Ovary (tissue), 9 donors: Measurements from ENCODE around the gene CCL22. TPM values are rescaled to one million over a fixed set of nuclear protein-coding genes. Genes with fewer than 3 reads are reported as not detected.

Source experiments
- DNase-seq, 5 donors: peaks; one replicate each; pipeline ENCODE4 v3.0.0-alpha.2; 2019 to 2020
- H3K27ac ChIP-seq, 2 donors: fragments of 200-600 bp; one replicate each; pipeline versions ENCODE4 v1.5.1 to v1.8.0; 2019 to 2022
- H3K27me3 ChIP-seq: fragments of 200-600 bp; one replicate; pipeline ENCODE4 v1.8.0; 2022
- H3K36me3 ChIP-seq: fragments of 200-600 bp; sonication (generic); one replicate; pipeline ENCODE4 v1.5.1; 2019
- H3K4me1 ChIP-seq: one replicate; pipeline ENCODE4 v1.8.1; 2013; ENCODE audit warnings: mild to moderate bottlenecking, moderate library complexity; ENCODE audit not compliant: insufficient read depth
- H3K4me3 ChIP-seq: fragments of 200-600 bp; sonication (generic); one replicate; pipeline ENCODE4 v1.5.1; 2017
- H3K9me3 ChIP-seq, 2 donors: fragments of 200-600 bp in 1 of 2; sonication (generic) in 1 of 2; one replicate each; pipeline versions ENCODE4 v1.5.1 to v1.8.1; 2013 to 2019; ENCODE audit warnings: mild to moderate bottlenecking in 1 of 2, moderate library complexity in 1 of 2
- EP300 ChIP-seq: sonication (generic); formaldehyde crosslinking; IDR thresholded peaks from one replicate; pipeline ENCODE4 v1.6.1; 2017; ENCODE audit warnings: antibody characterized with exemption
- POLR2A ChIP-seq: fragments of 450-650 bp; IDR thresholded peaks from one replicate; pipeline ENCODE4 v1.6.1; 2017; ENCODE audit warnings: antibody characterized with exemption, mild to moderate bottlenecking, moderate library complexity
- WGBS, 3 donors: extraction: QIAGEN DNeasy Blood & Tissue Kit in 1 of 3; methylation state at CpG; one replicate each; pipeline versions ENCODE4 v1.1.5 to v1.1.7; 2013 to 2017; 5-methylcytosine and 5-hydroxymethylcytosine counted together
- intact Hi-C, 4 donors: fragments of 100-400 bp; cut with DNase I; formaldehyde crosslinking; loops; one replicate each; pipeline versions ENCODE4 v1.11.0 to v1.15.1; 2022 to 2023
- polyA plus RNA-seq, 2 donors: library from polyadenylated mRNA; stranded (reverse); fragments of 200-250 nt in 1 of 2; fragments of 350-450 nt in 1 of 2; fragmentation: Illumina TruSeq in 1 of 2; extraction: RNeasy Lipid Tissue Mini Kit (QIAGEN cat#74804) in 1 of 2; gene quantifications; one replicate each; pipeline ENCODE4 v1.2.3, GENCODE V29; 2013 to 2014
- total RNA-seq, 7 donors: library from RNA; depleted of rRNA in 2 of 7; stranded (reverse); fragments of >200 nt in 2 of 7; fragmentation: NEBNext Ultra II Directional in 3 of 7; extraction: Animal tissue kit (Norgen Biotek cat#: 25700) in 3 of 7; gene quantifications; one replicate each; pipeline versions ENCODE4 v1.1.0 to v1.2.4, GENCODE V29; 2016 to 2023
- TF ChIP-seq, protein P1 (sequence below), 3 donors: fragments of 450-650 bp in 2 of 3; fragments of 200-600 bp in 1 of 3; IDR thresholded peaks; one replicate each; pipeline versions ENCODE4 v1.5.1 to v1.8.0; 2016 to 2022; ENCODE audit warnings: antibody characterized with exemption in 3 of 3, mild to moderate bottlenecking in 1 of 3
- donor health status: DM: no; HTN: no; CAD: no; lungs with moderate emphysema.
- donor health status: DM: no; HTN: no; CAD: no.
- donor health status: Bipolar disorder and iron deficiency.
- donor health status: DM: yes; HTN: yes; CAD: no.
- donor health status: DM: no; HTN: no; CAD: no.
- donor health status: DM: yes; HTN: yes; CAD: no.

The CCL22 gene
- total and polyA plus RNA-seq, 9 donors, result 0.40 to 0.74 TPM; not detected in 7

DNA sequence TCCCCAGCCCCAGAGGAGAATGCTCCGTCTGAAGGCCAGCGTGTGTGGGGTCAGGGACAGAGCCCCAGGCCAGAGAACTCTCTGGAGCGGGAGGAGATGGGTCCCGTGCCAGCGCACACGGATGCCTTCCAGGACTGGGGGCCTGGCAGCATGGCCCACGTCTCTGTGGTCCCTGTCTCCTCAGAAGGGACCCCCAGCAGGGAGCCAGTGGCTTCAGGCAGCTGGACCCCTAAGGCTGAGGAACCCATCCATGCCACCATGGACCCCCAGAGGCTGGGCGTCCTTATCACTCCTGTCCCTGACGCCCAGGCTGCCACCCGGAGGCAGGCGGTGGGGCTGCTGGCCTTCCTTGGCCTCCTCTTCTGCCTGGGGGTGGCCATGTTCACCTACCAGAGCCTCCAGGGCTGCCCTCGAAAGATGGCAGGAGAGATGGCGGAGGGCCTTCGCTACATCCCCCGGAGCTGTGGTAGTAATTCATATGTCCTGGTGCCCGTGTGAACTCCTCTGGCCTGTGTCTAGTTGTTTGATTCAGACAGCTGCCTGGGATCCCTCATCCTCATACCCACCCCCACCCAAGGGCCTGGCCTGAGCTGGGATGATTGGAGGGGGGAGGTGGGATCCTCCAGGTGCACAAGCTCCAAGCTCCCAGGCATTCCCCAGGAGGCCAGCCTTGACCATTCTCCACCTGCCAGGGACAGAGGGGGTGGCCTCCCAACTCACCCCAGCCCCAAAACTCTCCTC, 24.1 kb downstream of the CCL22 start:
- Histone ChIP-seq H3K4me1 (no peaks in the 10 kb centered on the region), H3K4me3 (no peak overlapping the region), H3K27ac (no peak overlapping the region), H3K36me3 (no peaks in the 10 kb centered on the region), H3K9me3 (no peaks in the 10 kb centered on the region), H3K27me3 (no peaks in the 10 kb centered on the region)
- TF ChIP-seq, protein P1, sequence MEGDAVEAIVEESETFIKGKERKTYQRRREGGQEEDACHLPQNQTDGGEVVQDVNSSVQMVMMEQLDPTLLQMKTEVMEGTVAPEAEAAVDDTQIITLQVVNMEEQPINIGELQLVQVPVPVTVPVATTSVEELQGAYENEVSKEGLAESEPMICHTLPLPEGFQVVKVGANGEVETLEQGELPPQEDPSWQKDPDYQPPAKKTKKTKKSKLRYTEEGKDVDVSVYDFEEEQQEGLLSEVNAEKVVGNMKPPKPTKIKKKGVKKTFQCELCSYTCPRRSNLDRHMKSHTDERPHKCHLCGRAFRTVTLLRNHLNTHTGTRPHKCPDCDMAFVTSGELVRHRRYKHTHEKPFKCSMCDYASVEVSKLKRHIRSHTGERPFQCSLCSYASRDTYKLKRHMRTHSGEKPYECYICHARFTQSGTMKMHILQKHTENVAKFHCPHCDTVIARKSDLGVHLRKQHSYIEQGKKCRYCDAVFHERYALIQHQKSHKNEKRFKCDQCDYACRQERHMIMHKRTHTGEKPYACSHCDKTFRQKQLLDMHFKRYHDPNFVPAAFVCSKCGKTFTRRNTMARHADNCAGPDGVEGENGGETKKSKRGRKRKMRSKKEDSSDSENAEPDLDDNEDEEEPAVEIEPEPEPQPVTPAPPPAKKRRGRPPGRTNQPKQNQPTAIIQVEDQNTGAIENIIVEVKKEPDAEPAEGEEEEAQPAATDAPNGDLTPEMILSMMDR (IDR thresholded peaks at IDR 0.05), result no peak
- intact Hi-C loops, result no loop called here
- DNase-seq, result no peak
- 90 to 95% (median 91%) methylated on average over 13 to 16 of the region's 16 CpGs for WGBS, 3 donors

- Histone ChIP-seq H3K27ac (no peak overlapping the region), H3K27me3 (no peaks in the 10 kb centered on the region), H3K9me3 (no peaks in the 10 kb centered on the region), H3K36me3 (no peaks in the 10 kb centered on the region), H3K4me1 (no peaks in the 10 kb centered on the region), H3K4me3 (no peak overlapping the region)
- DNase-seq, result no peak
- intact Hi-C loops, result no loop called here
- TF ChIP-seq EP300 (no peak), POLR2A (no peak)
- TF ChIP-seq, protein P1 (IDR thresholded peaks at IDR 0.05), result no peak
- 63 to 72% (median 69%) methylated on average over 8 of the region's 8 CpGs for WGBS, 3 donors
Measured at GRCh38 chr16:57383276-57384247, 25.0 kb downstream of the CCL22 start.

DNA sequence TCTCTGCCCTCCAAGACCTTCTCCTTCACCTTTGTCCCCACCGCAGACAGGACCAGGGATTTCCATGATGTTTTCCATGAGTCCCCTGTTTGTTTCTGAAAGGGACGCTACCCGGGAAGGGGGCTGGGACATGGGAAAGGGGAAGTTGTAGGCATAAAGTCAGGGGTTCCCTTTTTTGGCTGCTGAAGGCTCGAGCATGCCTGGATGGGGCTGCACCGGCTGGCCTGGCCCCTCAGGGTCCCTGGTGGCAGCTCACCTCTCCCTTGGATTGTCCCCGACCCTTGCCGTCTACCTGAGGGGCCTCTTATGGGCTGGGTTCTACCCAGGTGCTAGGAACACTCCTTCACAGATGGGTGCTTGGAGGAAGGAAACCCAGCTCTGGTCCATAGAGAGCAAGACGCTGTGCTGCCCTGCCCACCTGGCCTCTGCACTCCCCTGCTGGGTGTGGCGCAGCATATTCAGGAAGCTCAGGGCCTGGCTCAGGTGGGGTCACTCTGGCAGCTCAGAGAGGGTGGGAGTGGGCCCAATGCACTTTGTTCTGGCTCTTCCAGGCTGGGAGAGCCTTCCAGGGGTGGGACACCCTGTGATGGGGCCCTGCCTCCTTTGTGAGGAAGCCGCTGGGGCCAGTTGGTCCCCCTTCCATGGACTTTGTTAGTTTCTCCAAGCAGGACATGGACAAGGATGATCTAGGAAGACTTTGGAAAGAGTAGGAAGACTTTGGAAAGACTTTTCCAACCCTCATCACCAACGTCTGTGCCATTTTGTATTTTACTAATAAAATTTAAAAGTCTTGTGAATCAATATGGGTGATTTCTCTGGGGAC, 25.9 kb downstream of the CCL22 start:
- no peak overlapping the region for H3K4me3 ChIP-seq
- no peaks in the 10 kb centered on the region for H3K36me3 ChIP-seq
- TF ChIP-seq POLR2A (no peak), EP300 (no peak)
- TF ChIP-seq, protein P1 (IDR thresholded peaks at IDR 0.05), result no peak
- H3K27ac ChIP-seq, result no peak overlapping the region
- WGBS, 3 donors, result 66 to 72% (median 69%) methylated on average over 11 of the region's 11 CpGs
- H3K4me1 ChIP-seq, result no peaks in the 10 kb centered on the region
- no peaks in the 10 kb centered on the region for H3K27me3 ChIP-seq
- H3K9me3 ChIP-seq, result no peaks in the 10 kb centered on the region
- intact Hi-C loops, result no loop called here
- no peak for DNase-seq

GRCh38 chr16:57385083-57385482, 26.5 kb downstream of the CCL22 start:
- Histone ChIP-seq H3K27ac (no peak overlapping the region), H3K4me1 (no peaks in the 10 kb centered on the region)
- intact Hi-C loops, result no loop called here

More at GRCh38 chr16:57385083-57385482, 26.5 kb downstream of the CCL22 start:
- TF ChIP-seq POLR2A (no peak), EP300 (no peak)
- TF ChIP-seq, protein P1 (IDR thresholded peaks at IDR 0.05), result no peak
- Histone ChIP-seq H3K27me3 (no peaks in the 10 kb centered on the region), H3K4me3 (no peak overlapping the region), H3K36me3 (no peaks in the 10 kb centered on the region), H3K9me3 (no peaks in the 10 kb centered on the region)
- WGBS, 3 donors, result 78 to 97% (median 83%) methylated on average over 5 of the region's 5 CpGs
- DNase-seq, result no peak
